ENCODE measurements around the gene C12orf43. TPM values are rescaled to one million over a fixed set of nuclear protein-coding genes. Genes with fewer than 3 reads are reported as not detected.

The C12orf43 gene
- total RNA-seq, 1 experiment from 2014 or later, result 35.4 TPM

DNA sequence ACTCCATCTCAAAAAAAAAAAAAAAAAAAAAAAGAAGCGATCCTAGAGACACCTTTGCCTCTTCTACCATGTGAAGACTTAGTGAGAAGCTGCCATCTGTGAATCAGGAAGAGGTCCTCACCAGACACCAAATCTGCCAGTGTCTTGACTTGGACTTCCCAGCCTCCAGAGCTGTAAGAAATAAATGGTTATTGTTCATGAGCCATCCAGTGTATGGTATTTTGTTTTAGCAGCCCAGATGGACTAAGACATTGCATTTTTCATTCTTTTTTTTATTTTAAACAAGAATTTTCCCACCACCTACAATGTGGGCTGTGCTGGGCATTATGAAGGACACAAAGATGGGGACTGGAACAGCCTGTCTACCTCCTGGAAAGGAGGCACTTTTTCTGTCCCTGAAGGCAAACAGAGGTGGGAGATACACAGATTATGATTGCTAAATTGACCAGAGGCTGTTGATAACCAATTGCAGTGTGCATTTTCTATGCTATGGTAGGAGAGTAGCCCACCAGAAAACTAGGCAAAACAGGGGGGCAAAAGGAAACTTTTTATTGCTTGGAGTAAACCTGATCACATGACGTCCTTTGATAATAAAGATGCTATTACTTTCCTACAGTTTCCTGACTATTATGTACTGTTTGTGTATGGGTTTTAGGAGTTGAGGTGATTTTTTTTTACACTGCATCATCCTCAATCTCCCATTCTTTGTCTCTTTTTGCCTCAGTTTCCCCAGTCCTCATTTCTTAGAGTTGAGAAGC, 2.8 kb upstream of the C12orf43 start:
- H3K9me3 ChIP-seq (ENCODE audit: low read length), result no peaks in the 10 kb centered on the region
- H3K27ac ChIP-seq (ENCODE audit: low read length), result no peak overlapping the region
- H3K4me2 ChIP-seq (ENCODE audit: low read length), result no peak overlapping the region
- no peaks in the 10 kb centered on the region for H3K36me3 ChIP-seq (ENCODE audit: low read depth, low read length)
- CTCF ChIA-PET, result interaction anchor here (0.5 to 0.7 kb wide), 2 partner anchors 14 to 87 kb away, joined by 12 to 17 read pairs; no protein-coding TSS in a partner anchor
- no TSS peak for BruUV-seq (replicated peaks)
- peaks cover 9% of the 10 kb centered on the region; the same call in 1 of the 2 replicates for H3K4me1 ChIP-seq (ENCODE audit: insufficient read depth, low read length)
- no peak for DNase-seq
- peaks cover 17% of the 10 kb centered on the region for H3K79me2 ChIP-seq (ENCODE audit: low read length)
- no peaks in the 10 kb centered on the region for H3K9me2 ChIP-seq (replicated peaks; ENCODE audit: low read length)
- TF ChIP-seq, protein P1, sequence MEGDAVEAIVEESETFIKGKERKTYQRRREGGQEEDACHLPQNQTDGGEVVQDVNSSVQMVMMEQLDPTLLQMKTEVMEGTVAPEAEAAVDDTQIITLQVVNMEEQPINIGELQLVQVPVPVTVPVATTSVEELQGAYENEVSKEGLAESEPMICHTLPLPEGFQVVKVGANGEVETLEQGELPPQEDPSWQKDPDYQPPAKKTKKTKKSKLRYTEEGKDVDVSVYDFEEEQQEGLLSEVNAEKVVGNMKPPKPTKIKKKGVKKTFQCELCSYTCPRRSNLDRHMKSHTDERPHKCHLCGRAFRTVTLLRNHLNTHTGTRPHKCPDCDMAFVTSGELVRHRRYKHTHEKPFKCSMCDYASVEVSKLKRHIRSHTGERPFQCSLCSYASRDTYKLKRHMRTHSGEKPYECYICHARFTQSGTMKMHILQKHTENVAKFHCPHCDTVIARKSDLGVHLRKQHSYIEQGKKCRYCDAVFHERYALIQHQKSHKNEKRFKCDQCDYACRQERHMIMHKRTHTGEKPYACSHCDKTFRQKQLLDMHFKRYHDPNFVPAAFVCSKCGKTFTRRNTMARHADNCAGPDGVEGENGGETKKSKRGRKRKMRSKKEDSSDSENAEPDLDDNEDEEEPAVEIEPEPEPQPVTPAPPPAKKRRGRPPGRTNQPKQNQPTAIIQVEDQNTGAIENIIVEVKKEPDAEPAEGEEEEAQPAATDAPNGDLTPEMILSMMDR (conservative IDR thresholded peaks at IDR 0.05; ENCODE audit: low read depth, low read length), result no peak
- no peaks in the 10 kb centered on the region for H3F3A ChIP-seq (ENCODE audit: low read length, unreplicated experiment)
- no peak overlapping the region for H3K9ac ChIP-seq (ENCODE audit: low read length)
- intact Hi-C loops (cut with micrococcal nuclease), result no loop called here
- no peaks in the 10 kb centered on the region for H3K27me3 ChIP-seq (ENCODE audit: low read length)
- no peak for ATAC-seq
- no peaks in the 10 kb centered on the region for H4K20me1 ChIP-seq (ENCODE audit: low read length)
- no peak overlapping the region for H2AFZ ChIP-seq (ENCODE audit: low read length)
- H3K4me3 ChIP-seq (ENCODE audit: low read length), result no peak overlapping the region
- POLR2A ChIA-PET (ENCODE audit: unreplicated experiment), result no interaction called here

DNA sequence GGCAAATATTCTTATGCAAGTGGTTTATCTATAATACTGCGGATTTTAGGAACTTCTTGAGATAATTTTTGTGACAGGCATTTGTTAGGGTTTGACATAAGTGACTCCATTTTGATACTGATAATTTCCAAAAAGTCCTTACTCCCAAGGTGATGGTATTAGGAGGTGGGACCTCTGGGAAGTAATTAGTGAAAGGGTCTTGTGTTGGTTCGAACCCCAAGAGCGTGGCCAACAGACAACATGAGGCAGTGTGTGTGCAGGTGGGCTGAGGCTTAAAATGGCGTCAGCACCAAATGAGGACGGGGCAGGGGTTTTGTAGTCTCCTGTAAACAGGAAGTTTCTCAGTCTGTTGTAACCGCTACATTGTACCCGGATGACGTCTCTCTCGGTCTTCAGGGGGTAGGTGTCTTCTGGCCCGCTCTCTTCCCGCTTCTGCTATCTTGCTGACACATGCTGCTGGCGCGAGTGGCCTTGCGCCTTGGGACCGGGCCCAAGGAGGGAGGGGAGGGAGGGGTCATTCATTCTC, 1.7 kb upstream of the C12orf43 start:
- Histone ChIP-seq H3K9me2 (replicated peaks; ENCODE audit: low read length) (no peaks in the 10 kb centered on the region), H3K79me2 (ENCODE audit: low read length) (peaks cover 21% of the 10 kb centered on the region), H3K4me2 (ENCODE audit: low read length) (no peak overlapping the region), H4K20me1 (ENCODE audit: low read length) (no peaks in the 10 kb centered on the region), H3K9ac (ENCODE audit: low read length) (no peak overlapping the region), H3F3A (ENCODE audit: low read length, unreplicated experiment) (no peaks in the 10 kb centered on the region), H3K36me3 (ENCODE audit: low read depth, low read length) (no peaks in the 10 kb centered on the region; the same call in 1 of the 2 replicates), H3K4me3 (ENCODE audit: low read length) (no peak overlapping the region), H3K4me1 (ENCODE audit: insufficient read depth, low read length) (peaks cover 9% of the 10 kb centered on the region; the same call in 1 of the 2 replicates), H3K27me3 (ENCODE audit: low read length) (no peaks in the 10 kb centered on the region), H3K9me3 (ENCODE audit: low read length) (no peaks in the 10 kb centered on the region), H2AFZ (ENCODE audit: low read length) (no peak overlapping the region), H3K27ac (ENCODE audit: low read length) (no peak overlapping the region)
- no peak for ATAC-seq
- intact Hi-C loops (cut with micrococcal nuclease), result no loop called here
- BruUV-seq (replicated peaks), result no TSS peak
- ChIA-PET POLR2A (ENCODE audit: unreplicated experiment) (no interaction called here), CTCF (no interaction called here)
- no peak for DNase-seq
- TF ChIP-seq EZH2 (IDR thresholded peaks at IDR 0.05; ENCODE audit: low read length, unreplicated experiment) (no peak), EZH2phosphoT487 (IDR thresholded peaks at IDR 0.05; ENCODE audit: borderline replicate concordance, low read length) (no peak)
- TF ChIP-seq, protein P1 (conservative IDR thresholded peaks at IDR 0.05; ENCODE audit: low read depth, low read length), result no peak

DNA sequence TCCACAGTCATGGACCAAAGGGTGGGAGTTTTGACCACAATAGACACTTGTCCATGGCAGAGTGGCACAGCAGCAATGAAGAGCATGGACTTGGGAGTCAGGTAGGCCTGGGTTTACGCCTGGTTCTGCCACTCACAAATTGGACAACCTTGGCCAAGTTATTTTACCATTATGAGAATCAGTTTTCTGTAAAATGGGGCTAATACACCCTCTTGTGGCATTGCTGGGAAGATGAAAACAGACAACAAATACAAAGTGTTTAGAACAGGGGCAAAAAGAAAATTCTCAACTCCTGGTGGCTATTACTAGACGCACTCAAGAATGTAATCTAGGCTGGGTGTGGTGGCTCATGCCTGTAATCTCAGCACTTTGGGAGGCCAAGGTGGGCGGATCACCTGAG, 2.6 kb downstream of the C12orf43 start:
- H3K9me2 ChIP-seq (replicated peaks; ENCODE audit: low read length), result no peaks in the 10 kb centered on the region
- H3K79me2 ChIP-seq (ENCODE audit: low read length), result peaks cover 21% of the 10 kb centered on the region
- H3K9ac ChIP-seq (ENCODE audit: low read length), result no peak overlapping the region
- TSS peak; percentile 0 for BruUV-seq (replicated peaks)
- H3F3A ChIP-seq (ENCODE audit: low read length, unreplicated experiment), result no peaks in the 10 kb centered on the region
- no peaks in the 10 kb centered on the region for H4K20me1 ChIP-seq (ENCODE audit: low read length)
- H3K9me3 ChIP-seq (ENCODE audit: low read length), result no peaks in the 10 kb centered on the region
- ATAC-seq, result no peak
- peaks cover 24% of the 10 kb centered on the region for H3K36me3 ChIP-seq (ENCODE audit: low read depth, low read length)
- DNase-seq, result no peak
- peaks cover 9% of the 10 kb centered on the region; the same call in 1 of the 2 replicates for H3K4me1 ChIP-seq (ENCODE audit: insufficient read depth, low read length)
- ChIA-PET POLR2A (ENCODE audit: unreplicated experiment) (no interaction called here), CTCF (interaction anchor here (0.7 kb wide), 1 partner anchor 8 kb away, joined by 4 read pairs; no protein-coding TSS in a partner anchor)
- no peak overlapping the region for H2AFZ ChIP-seq (ENCODE audit: low read length)
- TF ChIP-seq, protein P1 (conservative IDR thresholded peaks at IDR 0.05; ENCODE audit: low read depth, low read length), result peak; percentile 30; the same call in 1 of the 2 replicates
- TF ChIP-seq EZH2phosphoT487 (IDR thresholded peaks at IDR 0.05; ENCODE audit: borderline replicate concordance, low read length), result no peak
- no peaks in the 10 kb centered on the region for H3K27me3 ChIP-seq (ENCODE audit: low read length)
- intact Hi-C loops (cut with micrococcal nuclease), result no loop called here
- H3K27ac ChIP-seq (ENCODE audit: low read length), result no peak overlapping the region
- H3K4me2 ChIP-seq (ENCODE audit: low read length), result no peak overlapping the region
- H3K4me3 ChIP-seq (ENCODE audit: low read length), result no peak overlapping the region
